ENCODE measurements around the gene ASIC1.
A peak's percentile ranks its signal among the peaks of the same experiment; 100 is the strongest.

The ASIC1 gene

GRCh38 chr12:50018968-50019367 is 38.4 kb upstream of the ASIC1 start:
- Histone ChIP-seq H3K4me3 (ENCODE audit: low read length, poor library complexity, severe bottlenecking) (peak overlapping the region; percentile 27), H2AFZ (ENCODE audit: low read length) (no peak overlapping the region), H3F3A (ENCODE audit: low read depth) (no peaks in the 10 kb centered on the region), H3K4me1 (ENCODE audit: insufficient read depth, low read length, poor library complexity, severe bottlenecking) (peaks cover 70% of the 10 kb centered on the region), H3K36me3 (ENCODE audit: insufficient read depth, low read length) (peaks cover 23% of the 10 kb centered on the region), H3K27me3 (ENCODE audit: insufficient read depth, low read length, poor library complexity, severe bottlenecking) (no peaks in the 10 kb centered on the region), H3K9me2 (replicated peaks; ENCODE audit: low read depth, low read length) (no peaks in the 10 kb centered on the region), H3K79me2 (ENCODE audit: insufficient read depth, low read length) (peaks cover 98% of the 10 kb centered on the region), H3K9ac (ENCODE audit: low read depth, low read length, poor library complexity, severe bottlenecking) (peak overlapping the region; percentile 9), H4K20me1 (ENCODE audit: insufficient read depth, low read length, poor library complexity, severe bottlenecking) (peaks cover 46% of the 10 kb centered on the region), H3K9me3 (ENCODE audit: insufficient read depth, low read depth, low read length) (no peaks in the 10 kb centered on the region), H3K4me2 (ENCODE audit: low read depth, low read length, poor library complexity, severe bottlenecking) (peak overlapping the region; percentile 81)
- no peak for TF ChIP-seq EZH2phosphoT487 (IDR thresholded peaks at IDR 0.05; ENCODE audit: borderline replicate concordance)

GRCh38 chr12:50019524-50019923 is 37.9 kb upstream of the ASIC1 start:
- Histone ChIP-seq H3K4me2 (ENCODE audit: low read depth, low read length, poor library complexity, severe bottlenecking) (peak overlapping the region; percentile 81), H3K36me3 (ENCODE audit: insufficient read depth, low read length) (peaks cover 18% of the 10 kb centered on the region), H3K79me2 (ENCODE audit: insufficient read depth, low read length) (peaks cover 98% of the 10 kb centered on the region), H4K20me1 (ENCODE audit: insufficient read depth, low read length, poor library complexity, severe bottlenecking) (peaks cover 51% of the 10 kb centered on the region), H2AFZ (ENCODE audit: low read length) (no peak overlapping the region), H3F3A (ENCODE audit: low read depth) (no peaks in the 10 kb centered on the region), H3K4me1 (ENCODE audit: insufficient read depth, low read length, poor library complexity, severe bottlenecking) (peaks cover 71% of the 10 kb centered on the region), H3K27me3 (ENCODE audit: insufficient read depth, low read length, poor library complexity, severe bottlenecking) (peaks cover 1% of the 10 kb centered on the region), H3K9ac (ENCODE audit: low read depth, low read length, poor library complexity, severe bottlenecking) (peak overlapping the region; percentile 9), H3K4me3 (ENCODE audit: low read length, poor library complexity, severe bottlenecking) (peak overlapping the region; percentile 97), H3K9me2 (replicated peaks; ENCODE audit: low read depth, low read length) (no peaks in the 10 kb centered on the region), H3K9me3 (ENCODE audit: insufficient read depth, low read depth, low read length) (no peaks in the 10 kb centered on the region)
- no peak for TF ChIP-seq CTCF (conservative IDR thresholded peaks at IDR 0.05; ENCODE audit: low read length)
- no peak for TF ChIP-seq EZH2phosphoT487 (IDR thresholded peaks at IDR 0.05; ENCODE audit: borderline replicate concordance)

- H3K27me3 ChIP-seq (ENCODE audit: insufficient read depth, low read length, poor library complexity, severe bottlenecking) = peaks cover 7% of the 10 kb centered on the region
- H3F3A ChIP-seq (ENCODE audit: low read depth) = no peaks in the 10 kb centered on the region
- H2AFZ ChIP-seq (ENCODE audit: low read length) = no peak overlapping the region
- H3K4me3 ChIP-seq (ENCODE audit: low read length, poor library complexity, severe bottlenecking) = peak overlapping the region; percentile 97
- H3K4me1 ChIP-seq (ENCODE audit: insufficient read depth, low read length, poor library complexity, severe bottlenecking) = peaks cover 78% of the 10 kb centered on the region
- peaks cover 51% of the 10 kb centered on the region for H4K20me1 ChIP-seq (ENCODE audit: insufficient read depth, low read length, poor library complexity, severe bottlenecking)
- peak overlapping the region; percentile 81 for H3K4me2 ChIP-seq (ENCODE audit: low read depth, low read length, poor library complexity, severe bottlenecking)
- no peaks in the 10 kb centered on the region for H3K9me3 ChIP-seq (ENCODE audit: insufficient read depth, low read depth, low read length)
- TF ChIP-seq EZH2phosphoT487 (IDR thresholded peaks at IDR 0.05; ENCODE audit: borderline replicate concordance) (no peak), CTCF (conservative IDR thresholded peaks at IDR 0.05; ENCODE audit: low read length) (no peak)
- H3K9me2 ChIP-seq (replicated peaks; ENCODE audit: low read depth, low read length) = no peaks in the 10 kb centered on the region
- H3K9ac ChIP-seq (ENCODE audit: low read depth, low read length, poor library complexity, severe bottlenecking) = peak overlapping the region; percentile 54
- H3K79me2 ChIP-seq (ENCODE audit: insufficient read depth, low read length) = peaks cover 93% of the 10 kb centered on the region
- H3K36me3 ChIP-seq (ENCODE audit: insufficient read depth, low read length) = peaks cover 6% of the 10 kb centered on the region; the same call in 1 of the 2 replicates
These were observed 36.4 kb upstream of the ASIC1 start for GRCh38 chr12:50021031-50021430.

- TF ChIP-seq CTCF (conservative IDR thresholded peaks at IDR 0.05; ENCODE audit: low read length) (no peak), EZH2phosphoT487 (IDR thresholded peaks at IDR 0.05; ENCODE audit: borderline replicate concordance) (no peak)
- Histone ChIP-seq H3F3A (ENCODE audit: low read depth) (no peaks in the 10 kb centered on the region), H2AFZ (ENCODE audit: low read length) (no peak overlapping the region), H3K4me2 (ENCODE audit: low read depth, low read length, poor library complexity, severe bottlenecking) (peak overlapping the region; percentile 81), H3K4me3 (ENCODE audit: low read length, poor library complexity, severe bottlenecking) (peak overlapping the region; percentile 97), H3K9me3 (ENCODE audit: insufficient read depth, low read depth, low read length) (no peaks in the 10 kb centered on the region), H3K79me2 (ENCODE audit: insufficient read depth, low read length) (peaks cover 74% of the 10 kb centered on the region), H3K4me1 (ENCODE audit: insufficient read depth, low read length, poor library complexity, severe bottlenecking) (peaks cover 65% of the 10 kb centered on the region), H3K9ac (ENCODE audit: low read depth, low read length, poor library complexity, severe bottlenecking) (peak overlapping the region; percentile 97), H3K36me3 (ENCODE audit: insufficient read depth, low read length) (no peaks in the 10 kb centered on the region), H4K20me1 (ENCODE audit: insufficient read depth, low read length, poor library complexity, severe bottlenecking) (peaks cover 37% of the 10 kb centered on the region), H3K27me3 (ENCODE audit: insufficient read depth, low read length, poor library complexity, severe bottlenecking) (peaks cover 7% of the 10 kb centered on the region), H3K9me2 (replicated peaks; ENCODE audit: low read depth, low read length) (no peaks in the 10 kb centered on the region)
These were observed 34.5 kb upstream of the ASIC1 start for GRCh38 chr12:50022903-50023302.
